GM19463 (cell line): Measurements from ENCODE around the gene RAP1A.
A peak's percentile ranks its signal among the peaks of the same experiment; 100 is the strongest.
"Not testable (repeated sequence)": the region's sequence is repeated elsewhere in the genome, so short reads cannot be mapped to it uniquely, and the experiment has no call there.

Experiments
- ATAC-seq: cut with Tn5 transposase; IDR thresholded peaks from one replicate; pipeline ENCODE4 v1.9.1; 2021; ENCODE audit warnings: mild to moderate bottlenecking, moderate library complexity; ENCODE audit not compliant: unreplicated experiment

RAP1A gene

DNA sequence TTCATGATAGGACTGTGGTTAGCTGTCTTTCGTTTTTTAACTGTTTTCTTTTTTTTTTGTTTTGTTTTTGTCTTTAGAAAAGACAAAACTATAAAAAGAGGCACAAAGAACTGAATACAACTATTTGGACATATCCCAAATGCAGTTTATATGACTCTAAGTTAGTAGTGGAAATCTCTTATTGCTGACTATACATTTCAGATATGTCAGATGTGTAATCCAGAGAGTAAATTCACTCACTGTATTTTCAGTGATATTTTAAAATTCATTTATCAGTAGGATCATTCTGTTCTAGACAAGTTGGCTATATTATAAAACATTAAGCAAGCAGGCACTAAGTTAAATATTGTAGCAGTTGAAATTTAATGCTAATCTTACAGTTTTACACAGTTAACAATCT lies 5.7 kb downstream of the RAP1A start:
- no peak for ATAC-seq

DNA sequence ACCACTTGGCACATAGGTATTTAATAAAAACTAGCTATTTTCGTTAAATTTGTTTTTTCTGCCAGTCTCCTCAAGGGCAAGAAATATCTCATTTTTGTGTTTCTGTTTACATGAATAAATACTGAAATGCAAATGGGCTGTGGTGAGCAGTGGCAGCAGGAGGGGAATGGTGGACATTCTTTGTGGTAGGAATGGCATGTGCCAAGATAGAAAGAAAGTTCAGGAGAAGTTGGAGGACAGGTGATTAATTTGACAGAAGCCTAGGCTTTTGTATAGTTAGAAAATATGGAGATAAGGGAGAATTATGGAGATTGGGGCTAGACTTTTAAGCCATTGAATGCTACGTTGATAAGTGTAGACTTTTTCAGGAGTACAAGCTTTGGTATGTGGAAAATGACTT lies 8.6 kb downstream of the RAP1A start:
- ATAC-seq, result no peak

GRCh38 chr1:111629190-111629954 lies 9.8 kb downstream of the RAP1A start:
- ATAC-seq, result no peak

GRCh38 chr1:111630567-111630966 lies 11.0 kb downstream of the RAP1A start:
- no peak for ATAC-seq

GRCh38 chr1:111631502-111631901 lies 11.9 kb downstream of the RAP1A start:
- ATAC-seq, result no peak

- not testable (repeated sequence) for ATAC-seq
Measured at GRCh38 chr1:111632771-111633170, 13.2 kb downstream of the RAP1A start.

- no peak for ATAC-seq
Measured at GRCh38 chr1:111633736-111634247, 14.2 kb downstream of the RAP1A start.

- no peak for ATAC-seq
Measured at GRCh38 chr1:111635324-111636009, 15.9 kb downstream of the RAP1A start.

DNA sequence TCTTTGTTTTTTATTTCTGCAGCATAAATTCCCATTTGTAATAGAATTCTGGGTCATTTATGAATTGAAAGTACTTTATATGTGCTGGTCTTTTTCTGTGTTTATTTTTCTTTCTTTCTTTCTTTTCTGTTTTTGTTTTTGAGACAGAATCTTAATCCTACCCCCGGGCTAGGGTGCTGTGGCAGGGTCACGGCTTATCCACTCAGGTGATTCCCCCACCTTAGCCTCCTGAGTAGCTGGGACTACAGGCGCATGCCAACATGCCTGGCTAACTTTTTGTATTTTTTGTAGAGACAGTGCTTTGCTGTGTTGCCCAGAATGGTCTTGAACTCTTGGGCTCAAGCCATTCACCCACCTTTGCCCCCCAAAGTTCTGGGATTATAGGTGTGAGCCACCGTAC lies 18.7 kb downstream of the RAP1A start:
- ATAC-seq, result no peak

- no peak for ATAC-seq
Measured at GRCh38 chr1:111639602-111640198, 20.1 kb downstream of the RAP1A start.

DNA sequence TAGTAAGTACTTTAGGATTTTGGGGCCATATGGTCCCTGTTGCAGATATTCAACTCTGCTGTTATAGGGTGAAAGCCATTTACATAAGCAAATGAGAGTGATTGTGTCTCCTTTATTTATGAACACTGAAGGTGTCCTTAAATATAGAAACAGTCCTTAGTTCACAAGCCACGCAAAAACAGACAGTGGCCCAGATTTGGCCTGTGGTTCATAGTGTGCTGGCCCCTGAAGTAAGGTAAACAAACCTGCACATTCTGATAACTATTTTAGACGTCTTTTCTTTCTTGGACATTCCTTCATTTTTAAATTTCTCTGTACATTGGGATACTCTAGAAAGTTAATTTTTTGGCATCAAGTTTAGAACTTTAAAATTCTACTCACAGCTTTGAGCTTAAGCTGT lies 23.5 kb downstream of the RAP1A start:
- no peak for ATAC-seq

- ATAC-seq, result no peak
Measured at GRCh38 chr1:111643696-111644095, 24.1 kb downstream of the RAP1A start.

GRCh38 chr1:111644506-111644905 lies 24.9 kb downstream of the RAP1A start:
- no peak for ATAC-seq

DNA sequence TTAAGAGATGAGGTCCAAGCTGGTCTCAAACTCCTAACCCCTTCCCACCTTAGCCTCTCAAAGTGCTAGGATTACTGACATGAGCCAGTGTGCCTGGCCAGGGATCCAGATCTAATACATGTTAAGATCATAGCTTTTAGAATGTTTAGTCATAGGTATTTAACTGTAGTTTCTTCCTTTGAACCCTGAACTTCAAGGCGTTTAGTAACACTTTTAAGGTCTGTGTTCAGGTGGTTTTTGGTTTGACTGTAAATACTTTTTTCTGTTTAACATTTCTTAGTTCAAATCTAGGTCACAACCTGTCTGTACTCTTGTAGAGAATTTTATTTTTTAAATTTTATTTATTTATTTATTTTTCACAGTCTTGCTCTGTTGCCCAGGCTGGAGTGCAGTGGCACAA lies 28.1 kb downstream of the RAP1A start:
- ATAC-seq, result no peak

DNA sequence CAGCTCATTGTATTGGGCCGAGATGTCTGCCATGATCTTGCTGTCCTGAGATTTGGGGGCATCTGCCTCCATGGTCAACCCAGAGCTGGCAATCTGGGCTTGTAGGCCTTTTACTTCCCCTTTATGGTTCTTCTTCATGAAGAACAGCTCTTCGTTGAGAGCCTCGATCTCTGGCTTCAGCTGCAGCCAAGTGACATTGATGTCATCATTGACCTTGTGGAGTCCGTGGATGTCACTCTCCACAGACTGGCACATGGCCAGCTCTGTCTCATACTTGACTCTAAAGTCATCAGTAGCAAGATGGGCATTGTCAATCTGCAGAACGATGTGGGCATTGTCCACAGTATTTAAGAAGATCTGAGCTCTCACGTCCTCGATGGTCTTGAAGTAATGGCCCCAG lies 29.2 kb downstream of the RAP1A start:
- no peak for ATAC-seq

DNA sequence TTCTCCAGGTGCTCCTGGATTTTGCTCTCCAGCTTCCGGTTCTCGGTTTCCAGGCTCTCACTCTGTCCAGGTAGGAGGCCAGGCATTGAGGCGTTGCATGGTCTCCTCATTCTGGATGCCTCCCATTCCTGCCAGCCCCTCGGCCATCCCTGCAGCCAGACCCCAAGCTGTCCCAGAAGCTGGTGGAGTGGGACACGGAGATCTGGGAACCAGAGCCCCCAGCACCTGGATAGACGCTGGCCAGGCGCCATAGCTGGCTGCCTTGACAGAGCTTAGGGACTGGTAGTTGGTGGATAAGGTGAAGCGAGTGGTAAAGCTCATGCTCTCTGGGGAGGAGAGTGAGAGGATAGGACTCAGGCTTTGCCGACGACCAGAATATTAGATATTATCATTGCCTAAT lies 29.6 kb downstream of the RAP1A start:
- no peak for ATAC-seq

DNA sequence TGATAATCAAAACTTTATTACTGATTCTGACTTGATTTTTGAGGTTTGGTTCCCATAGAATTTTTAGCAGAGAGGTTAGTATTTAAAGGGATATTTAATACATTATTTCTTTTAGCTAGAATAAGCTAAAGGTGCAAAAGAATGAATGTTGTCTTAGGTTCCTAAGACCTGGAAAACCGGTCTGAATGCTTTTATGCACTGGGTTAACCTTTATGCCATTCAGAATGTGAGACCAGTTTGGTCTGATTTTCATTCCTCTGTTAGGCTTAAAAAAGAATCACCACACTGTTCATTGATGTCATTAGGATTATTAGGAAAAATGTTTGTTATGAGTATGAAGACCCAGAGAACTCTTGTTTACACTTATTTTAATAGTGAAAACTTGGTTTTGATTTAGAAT lies 30.1 kb downstream of the RAP1A start:
- ATAC-seq, result no peak

GRCh38 chr1:111653709-111654108 lies 34.1 kb downstream of the RAP1A start:
- ATAC-seq, result no peak

GRCh38 chr1:111654839-111655238 lies 35.2 kb downstream of the RAP1A start:
- ATAC-seq, result peak; percentile 68

DNA sequence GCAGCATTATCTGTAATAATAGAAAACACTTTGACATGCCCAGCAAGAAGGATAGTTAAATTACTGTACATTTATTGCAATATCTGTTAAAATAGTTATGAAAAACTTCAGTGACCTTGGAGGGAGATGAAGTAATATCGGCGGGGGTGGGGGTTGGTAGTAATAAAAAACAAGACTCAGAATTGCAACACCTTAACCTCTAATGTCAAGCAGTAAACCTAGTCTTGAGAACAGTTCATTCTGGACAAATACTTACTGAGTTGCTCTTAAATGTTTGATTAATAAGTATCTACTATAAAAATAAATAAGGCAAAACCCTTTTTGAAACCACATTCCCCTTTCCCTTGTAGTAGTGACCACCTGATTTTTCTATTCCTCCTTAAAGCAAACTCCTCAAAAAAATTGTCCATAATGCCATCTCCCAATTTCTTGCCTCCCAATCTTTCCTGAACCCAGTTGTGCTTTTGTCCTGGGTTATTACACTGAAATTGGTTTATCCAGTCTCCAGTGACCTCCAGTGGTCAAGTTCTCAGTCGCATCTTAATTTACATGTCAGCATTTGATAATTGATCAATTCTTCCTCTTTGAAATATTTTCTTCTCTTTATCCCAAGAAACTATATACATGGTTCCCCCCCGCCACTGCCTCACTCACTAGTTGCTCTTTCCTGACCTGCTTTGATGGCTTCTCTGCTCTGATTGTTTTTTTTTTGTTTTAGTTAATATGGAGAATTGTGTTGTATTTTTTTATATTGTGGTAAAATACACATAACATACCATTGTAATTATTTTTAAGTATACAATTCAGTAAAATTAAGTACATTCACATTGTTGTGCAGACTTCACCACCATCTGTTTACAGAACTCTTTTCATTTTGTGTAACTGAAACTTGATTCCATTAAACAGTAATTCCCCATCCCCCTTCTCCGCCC lies 36.8 kb downstream of the RAP1A start:
- ATAC-seq, result no peak

DNA sequence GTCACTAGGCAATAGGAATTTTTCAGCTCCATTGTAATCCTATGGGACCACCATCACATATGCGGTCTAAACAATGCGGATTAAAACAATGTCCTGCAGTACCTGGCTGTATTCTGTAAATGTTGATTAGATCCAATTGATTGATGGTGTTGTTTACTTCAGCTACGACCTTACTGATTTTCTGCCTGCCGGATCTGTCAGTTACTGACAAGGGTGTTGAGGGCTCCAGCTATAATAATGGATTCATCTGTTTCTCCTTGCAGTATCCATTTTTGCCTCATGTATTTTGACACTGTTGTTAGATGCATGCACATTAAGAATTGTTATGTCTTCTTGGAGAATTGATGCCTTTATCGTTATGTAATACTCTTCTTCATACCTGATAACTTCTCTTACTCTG lies 39.0 kb downstream of the RAP1A start:
- ATAC-seq, result no peak
